Retina (tissue), 1 donor: ENCODE measurements around the gene CCDC28A.
"Not testable (repeated sequence)": the region's sequence is repeated elsewhere in the genome, so short reads cannot be mapped to it uniquely, and the experiment has no call there.

ENCODE experiments used
- DNase-seq: peaks from one replicate; pipeline ENCODE4 v3.0.0-alpha.2; 2016

CCDC28A gene

GRCh38 chr6:138773177-138774091 lies at the start of gene CCDC28A:
CCDC28A (plus strand) TSS chr6:138773769; CDS start chr6:138776121, 2,352 bp downstream.
- peak; percentile 100 for DNase-seq

GRCh38 chr6:138724015-138724414 lies 49.6 kb upstream of the CCDC28A start:
- DNase-seq = no peak

GRCh38 chr6:138726066-138726756 lies 47.4 kb upstream of the CCDC28A start:
- DNase-seq = no peak

GRCh38 chr6:138726757-138727097 lies 46.8 kb upstream of the CCDC28A start:
- no peak for DNase-seq

- DNase-seq = no peak
These were observed 46.4 kb upstream of the CCDC28A start for GRCh38 chr6:138727182-138727581.

- DNase-seq = no peak
These were observed 44.9 kb upstream of the CCDC28A start for GRCh38 chr6:138728662-138729061.

- not testable (repeated sequence) for DNase-seq
These were observed 43.5 kb upstream of the CCDC28A start for GRCh38 chr6:138730037-138730436.

GRCh38 chr6:138734585-138734984 lies 39.0 kb upstream of the CCDC28A start:
- DNase-seq = no peak

GRCh38 chr6:138736640-138737039 lies 36.9 kb upstream of the CCDC28A start:
- no peak for DNase-seq

GRCh38 chr6:138752017-138752416 lies 21.6 kb upstream of the CCDC28A start:
- no peak for DNase-seq

GRCh38 chr6:138757136-138757535 lies 16.4 kb upstream of the CCDC28A start:
- no peak for DNase-seq

- DNase-seq = no peak
These were observed 7.5 kb upstream of the CCDC28A start for GRCh38 chr6:138765896-138766655.

- no peak for DNase-seq
These were observed 4.4 kb upstream of the CCDC28A start for GRCh38 chr6:138769102-138769676.

GRCh38 chr6:138772596-138773176 lies 883 bp upstream of the CCDC28A start:
- DNase-seq = no peak

GRCh38 chr6:138774370-138774769 lies 801 bp downstream of the CCDC28A start:
- DNase-seq = no peak

- no peak for DNase-seq
These were observed 3.1 kb downstream of the CCDC28A start for GRCh38 chr6:138776659-138777058.

- no peak for DNase-seq
These were observed 4.8 kb downstream of the CCDC28A start for GRCh38 chr6:138778331-138778730.

- DNase-seq = no peak
These were observed 8.7 kb downstream of the CCDC28A start for GRCh38 chr6:138782243-138782642.

- DNase-seq = no peak
These were observed 11.5 kb downstream of the CCDC28A start for GRCh38 chr6:138785079-138785478.

GRCh38 chr6:138785980-138786379 lies 12.4 kb downstream of the CCDC28A start:
- no peak for DNase-seq

- DNase-seq = no peak
These were observed 13.6 kb downstream of the CCDC28A start for GRCh38 chr6:138787138-138787537.

GRCh38 chr6:138795809-138796603 lies 22.4 kb downstream of the CCDC28A start, which contains the start of gene ECT2L:
ECT2L (plus strand) TSS chr6:138796087; CDS start chr6:138813275, 17,188 bp downstream.
- DNase-seq = peak; percentile 72
